Measurements from ENCODE around the gene PRDX4.

The PRDX4 gene

GRCh38 chrX:23662187-23662586 is 5.1 kb upstream of the PRDX4 start:
- Histone ChIP-seq H3K9me3 (no peaks in the 10 kb centered on the region), H3K27ac (no peak overlapping the region), H3K4me1 (ENCODE audit: control insufficient read depth in 1 of 2, insufficient read depth in 1 of 2, low read depth in 1 of 2, low read length in 1 of 2) (peaks cover 11 to 14% of the 10 kb centered on the region in 2 experiments), H3K4me3 (ENCODE audit: low read depth in 1 of 2, low read length in 1 of 2) (no peak overlapping the region), H3K27me3 (no peaks in the 10 kb centered on the region), H3K36me3 (no peaks in the 10 kb centered on the region)
- no peak for TF ChIP-seq CTCF (IDR thresholded peaks at IDR 0.05)

- Histone ChIP-seq H3K27me3 (no peaks in the 10 kb centered on the region), H3K9me3 (no peaks in the 10 kb centered on the region), H3K4me1 (ENCODE audit: control insufficient read depth in 1 of 2, insufficient read depth in 1 of 2, low read depth in 1 of 2, low read length in 1 of 2) (peaks cover 15 to 17% of the 10 kb centered on the region in 2 experiments), H3K27ac (no peak overlapping the region), H3K4me3 (ENCODE audit: low read depth in 1 of 2, low read length in 1 of 2) (no peak overlapping the region), H3K36me3 (no peaks in the 10 kb centered on the region)
- no peak for TF ChIP-seq CTCF (IDR thresholded peaks at IDR 0.05)
Measured at GRCh38 chrX:23662853-23663252, 4.4 kb upstream of the PRDX4 start.

- no peak overlapping the region for H3K4me3 ChIP-seq (ENCODE audit: low read depth in 1 of 2, low read length in 1 of 2)
Measured at GRCh38 chrX:23664496-23664895, 2.8 kb upstream of the PRDX4 start.

GRCh38 chrX:23666282-23666681 is 1.0 kb upstream of the PRDX4 start:
- Histone ChIP-seq H3K9me3 (no peaks in the 10 kb centered on the region), H3K27ac (peak overlapping the region; percentile 74)
- TF ChIP-seq CTCF (IDR thresholded peaks at IDR 0.05) = no peak

More at GRCh38 chrX:23664496-23664895, 2.8 kb upstream of the PRDX4 start:
- Histone ChIP-seq H3K27me3 (no peaks in the 10 kb centered on the region), H3K9me3 (no peaks in the 10 kb centered on the region), H3K36me3 (no peaks in the 10 kb centered on the region), H3K27ac (no peak overlapping the region), H3K4me1 (ENCODE audit: control insufficient read depth in 1 of 2, insufficient read depth in 1 of 2, low read depth in 1 of 2, low read length in 1 of 2) (peaks cover 21 to 23% of the 10 kb centered on the region in 2 experiments)
- TF ChIP-seq CTCF (IDR thresholded peaks at IDR 0.05) = no peak

GRCh38 chrX:23668335-23668734 is 1.0 kb downstream of the PRDX4 start:
- TF ChIP-seq CTCF (IDR thresholded peaks at IDR 0.05) = no peak
- Histone ChIP-seq H3K4me3 (ENCODE audit: low read depth in 1 of 2, low read length in 1 of 2) (peak overlapping the region in 1 of 2 experiments; percentile 62), H3K27me3 (no peaks in the 10 kb centered on the region), H3K4me1 (ENCODE audit: control insufficient read depth in 1 of 2, insufficient read depth in 1 of 2, low read depth in 1 of 2, low read length in 1 of 2) (peaks cover 21 to 23% of the 10 kb centered on the region in 2 experiments), H3K27ac (no peak overlapping the region), H3K36me3 (no peaks in the 10 kb centered on the region), H3K9me3 (no peaks in the 10 kb centered on the region)

More at GRCh38 chrX:23666282-23666681, 1.0 kb upstream of the PRDX4 start:
- Histone ChIP-seq H3K4me3 (ENCODE audit: low read depth in 1 of 2, low read length in 1 of 2) (peak overlapping the region in 1 of 2 experiments; percentile 8), H3K36me3 (no peaks in the 10 kb centered on the region), H3K4me1 (ENCODE audit: control insufficient read depth in 1 of 2, insufficient read depth in 1 of 2, low read depth in 1 of 2, low read length in 1 of 2) (peaks cover 21 to 23% of the 10 kb centered on the region in 2 experiments), H3K27me3 (no peaks in the 10 kb centered on the region)

GRCh38 chrX:23670528-23670927 is 3.2 kb downstream of the PRDX4 start:
- Histone ChIP-seq H3K36me3 (no peaks in the 10 kb centered on the region), H3K9me3 (no peaks in the 10 kb centered on the region), H3K4me1 (ENCODE audit: control insufficient read depth in 1 of 2, insufficient read depth in 1 of 2, low read depth in 1 of 2, low read length in 1 of 2) (peaks cover 21 to 23% of the 10 kb centered on the region in 2 experiments), H3K27me3 (no peaks in the 10 kb centered on the region), H3K4me3 (ENCODE audit: low read depth in 1 of 2, low read length in 1 of 2) (no peak overlapping the region), H3K27ac (no peak overlapping the region)
- TF ChIP-seq CTCF (IDR thresholded peaks at IDR 0.05) = no peak

Data from neutrophil (primary cell).